ENCODE measurements around the gene NCKAP5.

- TF ChIP-seq CTCF (IDR thresholded peaks at IDR 0.05; ENCODE audit: poor library complexity) (no peak), EZH2 (IDR thresholded peaks at IDR 0.05; ENCODE audit: borderline replicate concordance) (no peak), EZH2phosphoT487 (IDR thresholded peaks at IDR 0.05; ENCODE audit: low read depth, severe bottlenecking, unreplicated experiment) (no peak)
Measured at GRCh38 chr2:133511679-133512078, 56.6 kb downstream of the NCKAP5 start.
